Measurements from ENCODE around the gene GMNN. TPM values are rescaled to one million over a fixed set of nuclear protein-coding genes. Genes with fewer than 3 reads are reported as not detected.

The GMNN gene
- total and polyA plus RNA-seq, 12 donors = 3.1 to 15.6 (median 6.8) TPM

GRCh38 chr6:24779416-24780016 is 4.8 kb downstream of the GMNN start:
- intact Hi-C loops (cut with DNase I) = loop anchor here in 4 of 10 donors (5.0 to 10.0 kb wide), 4 partner anchors 55 to 285 kb away; partner anchors contain the start of gene C6orf62 (in 2 of the 4)
- H3K9me3 ChIP-seq = no peaks in the 10 kb centered on the region
- 42 to 44% methylated on average over 3 of the region's 3 CpGs for WGBS, 2 donors

GRCh38 chr6:24780206-24780605 is 5.5 kb downstream of the GMNN start:
- Histone ChIP-seq H3K4me1 (peaks cover 0 to 35% (median 10%) of the 10 kb centered on the region in 9 donors), H3K9me3 (no peaks in the 10 kb centered on the region), H3K27me3 (no peaks in the 10 kb centered on the region), H3K4me3 (no peak overlapping the region), H3K36me3 (peaks cover 0 to 54% (median 8%) of the 10 kb centered on the region in 9 donors), H3K27ac (no peak overlapping the region)
- TF ChIP-seq CTCF (IDR thresholded peaks at IDR 0.05) = no peak
- intact Hi-C loops (cut with DNase I) = no loop called here
- ATAC-seq (no peak), DNase-seq (no peak)
- WGBS, 2 donors = 96 to 98% methylated on average over 4 of the region's 4 CpGs

More at GRCh38 chr6:24779416-24780016, 4.8 kb downstream of the GMNN start:
- ATAC-seq (no peak), DNase-seq (no peak)
- TF ChIP-seq CTCF (IDR thresholded peaks at IDR 0.05) = no peak
- Histone ChIP-seq H3K4me3 (no peak overlapping the region), H3K27ac (no peak overlapping the region), H3K36me3 (peaks cover 0 to 47% (median 2%) of the 10 kb centered on the region in 9 donors), H3K27me3 (no peaks in the 10 kb centered on the region), H3K4me1 (peaks cover 0 to 35% (median 10%) of the 10 kb centered on the region in 9 donors)

- no peak overlapping the region for H3K27ac ChIP-seq
- ATAC-seq (no peak), DNase-seq (no peak)
- no peaks in the 10 kb centered on the region for H3K9me3 ChIP-seq
- no peaks in the 10 kb centered on the region for H3K4me1 ChIP-seq
- no peak for TF ChIP-seq CTCF (IDR thresholded peaks at IDR 0.05)
- WGBS, 2 donors = 98% methylated on average over 4 of the region's 4 CpGs
- no peak overlapping the region for H3K4me3 ChIP-seq
- H3K27me3 ChIP-seq = no peaks in the 10 kb centered on the region
- intact Hi-C loops (cut with DNase I) = no loop called here
- H3K36me3 ChIP-seq = peaks cover 0 to 54% (median 15%) of the 10 kb centered on the region in 9 donors
These were observed 13.4 kb downstream of the GMNN start for GRCh38 chr6:24788031-24788665.

- H3K9me3 ChIP-seq = no peaks in the 10 kb centered on the region
- no peak for TF ChIP-seq CTCF (IDR thresholded peaks at IDR 0.05)
- no peaks in the 10 kb centered on the region for H3K27me3 ChIP-seq
- H3K4me1 ChIP-seq = no peaks in the 10 kb centered on the region
- no peak overlapping the region for H3K27ac ChIP-seq
- H3K36me3 ChIP-seq = no peaks in the 10 kb centered on the region
- DNase-seq (no peak), ATAC-seq (no peak)
- no peak overlapping the region for H3K4me3 ChIP-seq
- intact Hi-C loops (cut with DNase I) = no loop called here
- WGBS, 2 donors = 85 to 93% methylated on average over 2 of the region's 2 CpGs
These were observed 20.4 kb downstream of the GMNN start for GRCh38 chr6:24795106-24795505.
